GM12874 (cell line): Measurements from ENCODE around the gene HK2.

Source experiments
- CTCF ChIP-seq: IDR thresholded peaks from 2 replicates; pipeline ENCODE4 v1.5.1; 2011; ENCODE audit warnings: low read depth, mild to moderate bottlenecking, control low read depth, low read length, moderate library complexity; ENCODE audit not compliant: insufficient read depth

The HK2 gene

GRCh38 chr2:74931940-74932339, 98.0 kb downstream of the HK2 start:
- no peak for TF ChIP-seq CTCF

GRCh38 chr2:74935975-74936391, 102.1 kb downstream of the HK2 start:
- no peak for TF ChIP-seq CTCF

GRCh38 chr2:74937221-74937880, 103.4 kb downstream of the HK2 start:
- no peak for TF ChIP-seq CTCF

DNA sequence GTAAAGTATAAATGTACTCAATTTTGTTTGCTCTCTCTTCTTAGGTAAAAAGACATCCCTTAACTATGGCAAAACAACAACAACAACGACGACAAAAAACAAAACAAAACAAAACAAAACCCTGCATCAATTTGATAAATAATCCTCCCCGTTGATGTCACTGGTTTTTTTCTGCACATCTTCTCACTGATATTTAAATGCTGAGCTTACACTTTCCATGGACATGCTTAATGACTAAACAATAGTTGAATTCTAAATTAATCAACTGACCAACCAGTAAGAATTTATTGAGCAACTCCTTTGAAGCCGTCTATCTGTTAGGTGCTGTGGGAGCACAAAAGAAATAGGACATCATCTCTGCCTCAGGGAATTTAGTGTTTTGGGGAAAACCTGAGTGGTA, 104.3 kb downstream of the HK2 start:
- TF ChIP-seq CTCF: no peak

- TF ChIP-seq CTCF: no peak
Measured at GRCh38 chr2:74939919-74940812, 106.2 kb downstream of the HK2 start.

- TF ChIP-seq CTCF: no peak
Measured at GRCh38 chr2:74941284-74941683, 107.4 kb downstream of the HK2 start.

DNA sequence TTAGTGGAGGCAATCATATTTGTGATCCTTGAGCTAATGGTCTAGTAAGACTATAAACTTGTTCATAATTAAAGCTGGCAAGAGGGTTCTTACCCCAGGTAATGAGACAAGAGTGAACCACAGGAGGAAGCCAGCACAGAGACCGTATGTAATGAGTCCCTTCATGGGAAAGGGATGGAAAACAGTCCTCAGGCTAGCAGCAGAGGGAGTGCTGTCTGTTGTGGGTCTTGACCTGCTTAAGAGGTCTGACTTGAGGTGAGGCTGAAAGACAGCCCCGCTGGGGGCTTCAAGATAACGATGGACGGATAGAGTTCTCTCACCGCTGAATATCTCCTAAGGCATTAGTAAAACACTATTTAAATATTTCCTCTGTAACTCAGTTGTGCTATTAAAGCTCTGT, 108.3 kb downstream of the HK2 start:
- no peak for TF ChIP-seq CTCF
